ENCODE results near the gene FGF7. TPM values are rescaled to one million over a fixed set of nuclear protein-coding genes. Genes with fewer than 3 reads are reported as not detected.

FGF7 gene
- total and polyA plus RNA-seq, 10 donors, result 1.0 to 9.0 (median 1.5) TPM

- intact Hi-C loops (cut with DNase I; ENCODE audit: low total_unique reads), result no loop called here
- DNase-seq, result no peak
- no peak for TF ChIP-seq POLR2A (IDR thresholded peaks at IDR 0.05)
- TF ChIP-seq, protein P1, sequence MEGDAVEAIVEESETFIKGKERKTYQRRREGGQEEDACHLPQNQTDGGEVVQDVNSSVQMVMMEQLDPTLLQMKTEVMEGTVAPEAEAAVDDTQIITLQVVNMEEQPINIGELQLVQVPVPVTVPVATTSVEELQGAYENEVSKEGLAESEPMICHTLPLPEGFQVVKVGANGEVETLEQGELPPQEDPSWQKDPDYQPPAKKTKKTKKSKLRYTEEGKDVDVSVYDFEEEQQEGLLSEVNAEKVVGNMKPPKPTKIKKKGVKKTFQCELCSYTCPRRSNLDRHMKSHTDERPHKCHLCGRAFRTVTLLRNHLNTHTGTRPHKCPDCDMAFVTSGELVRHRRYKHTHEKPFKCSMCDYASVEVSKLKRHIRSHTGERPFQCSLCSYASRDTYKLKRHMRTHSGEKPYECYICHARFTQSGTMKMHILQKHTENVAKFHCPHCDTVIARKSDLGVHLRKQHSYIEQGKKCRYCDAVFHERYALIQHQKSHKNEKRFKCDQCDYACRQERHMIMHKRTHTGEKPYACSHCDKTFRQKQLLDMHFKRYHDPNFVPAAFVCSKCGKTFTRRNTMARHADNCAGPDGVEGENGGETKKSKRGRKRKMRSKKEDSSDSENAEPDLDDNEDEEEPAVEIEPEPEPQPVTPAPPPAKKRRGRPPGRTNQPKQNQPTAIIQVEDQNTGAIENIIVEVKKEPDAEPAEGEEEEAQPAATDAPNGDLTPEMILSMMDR (IDR thresholded peaks at IDR 0.05 in 8 of 11, conservative IDR thresholded peaks at IDR 0.05 in 3 of 11), result no peak
- TF ChIP-seq POLR2AphosphoS5 (IDR thresholded peaks at IDR 0.05), result no peak
Observed at GRCh38 chr15:49410641-49411040, 12.4 kb upstream of the FGF7 start.

DNA sequence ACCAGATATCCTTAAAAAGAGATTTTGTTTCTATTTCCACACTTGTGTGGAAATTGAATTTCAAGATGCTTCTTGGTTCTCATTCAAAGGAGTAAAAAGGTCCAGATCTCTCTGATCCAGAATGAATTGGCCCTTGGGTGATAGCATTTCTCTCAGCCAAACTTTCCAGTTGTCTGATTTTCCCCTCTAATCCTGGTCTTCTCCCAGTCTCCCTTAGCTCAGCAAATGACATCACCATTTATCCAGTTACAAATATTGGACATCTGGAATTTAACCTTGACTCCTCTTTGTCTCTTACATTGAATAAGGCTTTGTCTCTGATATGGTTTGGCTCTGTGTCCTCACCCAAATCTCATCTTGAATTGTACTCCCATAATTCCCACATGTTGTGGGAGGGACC, 10.2 kb upstream of the FGF7 start:
- H3K27ac ChIP-seq, result no peak overlapping the region
- no peaks in the 10 kb centered on the region for H3K27me3 ChIP-seq (replicated peaks in 1 of 7)
- H3K9me3 ChIP-seq, result no peaks in the 10 kb centered on the region
- DNase-seq, result no peak
- no peak overlapping the region for H3K4me3 ChIP-seq
- H3K4me1 ChIP-seq, result no peaks in the 10 kb centered on the region
- intact Hi-C loops (cut with DNase I; ENCODE audit: low total_unique reads), result no loop called here
- H3K36me3 ChIP-seq, result no peaks in the 10 kb centered on the region
- TF ChIP-seq POLR2A (IDR thresholded peaks at IDR 0.05) (no peak), POLR2AphosphoS5 (IDR thresholded peaks at IDR 0.05) (no peak)
- TF ChIP-seq, protein P1 (IDR thresholded peaks at IDR 0.05 in 8 of 11, conservative IDR thresholded peaks at IDR 0.05 in 3 of 11), result no peak

More at GRCh38 chr15:49410641-49411040, 12.4 kb upstream of the FGF7 start:
- Histone ChIP-seq H3K36me3 (no peaks in the 10 kb centered on the region), H3K27ac (no peak overlapping the region), H3K27me3 (replicated peaks in 1 of 7) (no peaks in the 10 kb centered on the region), H3K4me1 (no peaks in the 10 kb centered on the region), H3K9me3 (no peaks in the 10 kb centered on the region), H3K4me3 (no peak overlapping the region)

DNA sequence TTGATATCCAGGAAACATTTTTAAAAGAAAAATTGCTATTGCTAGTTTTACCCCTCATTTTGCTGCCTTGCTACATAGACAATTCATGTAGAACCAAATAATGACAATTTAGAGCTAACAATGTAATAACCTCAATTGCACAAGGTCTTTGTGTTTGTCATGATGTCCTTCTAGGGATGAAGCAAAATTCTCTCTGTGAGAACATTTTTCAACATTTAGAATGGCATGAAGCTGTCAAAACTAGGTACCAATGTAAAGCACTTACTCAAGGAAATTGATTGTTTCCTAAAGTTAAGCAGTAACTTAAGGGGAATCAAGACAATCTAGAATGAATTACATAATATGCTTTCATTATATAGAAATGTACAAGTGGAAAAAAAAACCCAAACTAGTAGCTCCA, 7.9 kb upstream of the FGF7 start:
- no peaks in the 10 kb centered on the region for H3K36me3 ChIP-seq
- H3K4me3 ChIP-seq, result no peak overlapping the region
- H3K4me1 ChIP-seq, result no peaks in the 10 kb centered on the region
- TF ChIP-seq, protein P1 (IDR thresholded peaks at IDR 0.05 in 8 of 11, conservative IDR thresholded peaks at IDR 0.05 in 3 of 11), result no peak
- TF ChIP-seq POLR2AphosphoS5 (IDR thresholded peaks at IDR 0.05) (no peak), POLR2A (IDR thresholded peaks at IDR 0.05) (no peak)
- no peak for DNase-seq
- intact Hi-C loops (cut with DNase I; ENCODE audit: low total_unique reads), result loop anchor here (5.0 kb wide), 1 partner anchor 178 kb away; no protein-coding TSS in a partner anchor
- no peaks in the 10 kb centered on the region for H3K27me3 ChIP-seq (replicated peaks in 1 of 7)
- no peaks in the 10 kb centered on the region for H3K9me3 ChIP-seq
- no peak overlapping the region for H3K27ac ChIP-seq

GRCh38 chr15:49415638-49416037, 7.4 kb upstream of the FGF7 start:
- intact Hi-C loops (cut with DNase I; ENCODE audit: low total_unique reads), result loop anchor here (5.0 kb wide), 1 partner anchor 178 kb away; no protein-coding TSS in a partner anchor
- TF ChIP-seq POLR2A (IDR thresholded peaks at IDR 0.05), result no peak
- TF ChIP-seq, protein P1 (IDR thresholded peaks at IDR 0.05 in 8 of 11, conservative IDR thresholded peaks at IDR 0.05 in 3 of 11), result no peak
- no peak for TF ChIP-seq POLR2AphosphoS5 (IDR thresholded peaks at IDR 0.05)

More at GRCh38 chr15:49415638-49416037, 7.4 kb upstream of the FGF7 start:
- Histone ChIP-seq H3K27me3 (replicated peaks in 1 of 7) (no peaks in the 10 kb centered on the region), H3K36me3 (no peaks in the 10 kb centered on the region), H3K4me3 (no peak overlapping the region), H3K9me3 (no peaks in the 10 kb centered on the region), H3K27ac (no peak overlapping the region), H3K4me1 (no peaks in the 10 kb centered on the region)
- no peak for DNase-seq
- WGBS, 5 donors, result 87 to 95% (median 90%) methylated on average over 1 of the region's 1 CpG
